K562 (cell line): ENCODE results near the gene PLXNA2. TPM values are rescaled to one million over a fixed set of nuclear protein-coding genes. Genes with fewer than 3 reads are reported as not detected.

ENCODE experiments used
- CBX2 ChIP-seq: fragments of 200-600 bp; sonication (generic); IDR thresholded peaks from one replicate; pipeline ENCODE4 v1.6.1; 2012; ENCODE audit warnings: mild to moderate bottlenecking, low read length, inconsistent platforms; ENCODE audit not compliant: insufficient read depth, poor library complexity, severe bottlenecking
- ESRRB ChIP-seq: fragments of 250-450 bp; sonication (Bioruptor Pico); IDR thresholded peaks from 2 replicates; pipeline ENCODE4 v1.5.0; 2020; ENCODE audit warnings: mild to moderate bottlenecking, moderate library complexity, borderline replicate concordance
- KHSRP ChIP-seq: fragments of 450-650 bp; IDR thresholded peaks from 2 replicates; pipeline ENCODE4 v1.6.1; 2017
- SAP30 ChIP-seq: fragments of 200-600 bp; sonication (generic); IDR thresholded peaks from 2 replicates; pipeline ENCODE4 v1.6.1; 2012; ENCODE audit warnings: borderline replicate concordance, low read depth, mild to moderate bottlenecking, moderate library complexity, low read length, control low read depth, inconsistent platforms; ENCODE audit not compliant: insufficient read depth, poor library complexity, severe bottlenecking
- WHSC1 ChIP-seq: IDR thresholded peaks from one replicate; pipeline ENCODE4 v1.6.1; 2012; ENCODE audit warnings: low read length, control low read depth, inconsistent platforms
- ZNF143 ChIP-seq: sonication (generic); formaldehyde crosslinking; IDR thresholded peaks from 2 replicates; pipeline ENCODE4 v1.9.0; 2022; ENCODE audit warnings: mild to moderate bottlenecking, missing genetic modification reagents
- polyA plus RNA-seq, 8 experiments: library from polyadenylated mRNA; depleted of rRNA in 4 of 8; stranded (reverse) in 5 of 8; unstranded in 3 of 8; fragments of >200 nt; fragmentation: Nextera tagmentation in 2 of 8; fragmentation: Illumina TruSeq in 1 of 8; extraction: Ambion mirVana in 2 of 8; extraction: Trizol in 1 of 8; gene quantifications; 2 replicates each; pipeline versions ENCODE4 v1.2.1 to v1.2.3, GENCODE V29; 2011 to 2014; ENCODE audit warnings: inconsistent platforms in 1 of 8, missing spikeins in 1 of 8
- total RNA-seq, 7 experiments: library from RNA; depleted of rRNA in 6 of 7; stranded (reverse); fragments of >200 nt in 6 of 7; fragmentation: Illumina TruSeq in 2 of 7; extraction: Trizol in 2 of 7; gene quantifications; 2 replicates each; pipeline versions ENCODE4 v1.2.1 to v1.2.3, GENCODE V29; 2011 to 2021; ENCODE audit warnings: low replicate concordance in 1 of 7
- TF ChIP-seq, protein P1 (sequence below): fragments of 450-650 bp; formaldehyde crosslinking; IDR thresholded peaks from 2 replicates; pipeline ENCODE4 v1.4.0; 2020; ENCODE audit warnings: mild to moderate bottlenecking, moderate library complexity
- TF ChIP-seq, protein P2 (sequence below), 2 experiments: fragments of 450-650 bp; conservative IDR thresholded peaks; 2 replicates each; pipeline ENCODE4 v1.6.1; 2017; ENCODE audit warnings: mild to moderate bottlenecking in 2 of 2, moderate library complexity in 2 of 2
- TF ChIP-seq, protein P3 (sequence below): sonication (generic); formaldehyde crosslinking; IDR thresholded peaks from 2 replicates; pipeline ENCODE4 v1.8.1; 2023; ENCODE audit warnings: missing genetic modification reagents, mild to moderate bottlenecking, borderline replicate concordance
- TF ChIP-seq, protein P4 (sequence below): fragments of 250-450 bp; sonication (Bioruptor Pico); IDR thresholded peaks from 2 replicates; pipeline ENCODE4 v1.5.0; 2021; ENCODE audit warnings: mild to moderate bottlenecking, borderline replicate concordance
- TF ChIP-seq, protein P5 (sequence below): fragments of 450-650 bp; formaldehyde crosslinking; IDR thresholded peaks from 2 replicates; pipeline ENCODE4 v1.4.0; 2020; ENCODE audit warnings: mild to moderate bottlenecking

Gene PLXNA2
- total and polyA plus RNA-seq, 9 of the 15 experiments (the other 6 are each of a cell fraction or from before 2014, with no cell fraction given), result 0.01 to 1.3 (median 0.32) TPM

DNA sequence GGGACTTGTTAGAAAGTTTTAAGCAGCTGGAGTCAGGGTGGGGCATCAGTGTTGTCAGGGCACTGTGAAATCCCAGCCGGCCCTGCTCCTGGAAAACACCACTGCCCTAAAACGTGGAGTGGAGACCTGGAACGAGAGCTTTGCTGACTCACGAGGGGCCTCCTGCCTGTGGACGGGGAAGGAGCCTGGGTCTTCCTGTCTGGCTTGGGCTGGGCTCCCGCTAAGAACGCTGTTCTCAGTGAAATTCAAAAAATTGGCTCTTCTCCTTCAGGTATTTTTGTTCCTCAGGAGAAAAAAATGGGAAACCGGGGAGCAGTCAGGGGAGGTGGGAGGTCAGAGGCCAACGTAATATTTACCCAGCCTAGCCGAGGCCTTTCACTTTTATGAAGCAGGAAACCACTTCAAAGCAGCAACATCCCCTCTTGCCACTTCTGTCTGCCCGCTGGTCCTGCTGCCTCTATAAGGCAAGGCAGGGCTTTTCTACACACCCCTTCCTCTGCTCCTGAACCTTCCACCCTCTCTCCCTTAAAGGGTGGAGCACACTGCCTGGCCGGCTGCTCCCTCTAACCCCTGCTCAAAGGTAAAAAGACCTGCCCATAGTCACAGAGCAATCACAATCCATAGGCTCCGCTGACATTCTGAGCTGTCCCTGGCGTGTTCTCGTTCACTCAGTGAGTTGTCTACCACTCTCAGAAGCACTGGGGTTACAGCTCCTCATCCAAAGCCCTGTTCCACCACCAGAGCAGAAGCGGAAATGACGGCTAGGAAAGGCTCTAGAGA is 8.0 kb downstream of the PLXNA2 start (continued):
- TF ChIP-seq WHSC1, result no peak
- TF ChIP-seq, protein P1, sequence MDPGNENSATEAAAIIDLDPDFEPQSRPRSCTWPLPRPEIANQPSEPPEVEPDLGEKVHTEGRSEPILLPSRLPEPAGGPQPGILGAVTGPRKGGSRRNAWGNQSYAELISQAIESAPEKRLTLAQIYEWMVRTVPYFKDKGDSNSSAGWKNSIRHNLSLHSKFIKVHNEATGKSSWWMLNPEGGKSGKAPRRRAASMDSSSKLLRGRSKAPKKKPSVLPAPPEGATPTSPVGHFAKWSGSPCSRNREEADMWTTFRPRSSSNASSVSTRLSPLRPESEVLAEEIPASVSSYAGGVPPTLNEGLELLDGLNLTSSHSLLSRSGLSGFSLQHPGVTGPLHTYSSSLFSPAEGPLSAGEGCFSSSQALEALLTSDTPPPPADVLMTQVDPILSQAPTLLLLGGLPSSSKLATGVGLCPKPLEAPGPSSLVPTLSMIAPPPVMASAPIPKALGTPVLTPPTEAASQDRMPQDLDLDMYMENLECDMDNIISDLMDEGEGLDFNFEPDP (CRISPR knock-in tag), result no peak
- TF ChIP-seq, protein P2, sequence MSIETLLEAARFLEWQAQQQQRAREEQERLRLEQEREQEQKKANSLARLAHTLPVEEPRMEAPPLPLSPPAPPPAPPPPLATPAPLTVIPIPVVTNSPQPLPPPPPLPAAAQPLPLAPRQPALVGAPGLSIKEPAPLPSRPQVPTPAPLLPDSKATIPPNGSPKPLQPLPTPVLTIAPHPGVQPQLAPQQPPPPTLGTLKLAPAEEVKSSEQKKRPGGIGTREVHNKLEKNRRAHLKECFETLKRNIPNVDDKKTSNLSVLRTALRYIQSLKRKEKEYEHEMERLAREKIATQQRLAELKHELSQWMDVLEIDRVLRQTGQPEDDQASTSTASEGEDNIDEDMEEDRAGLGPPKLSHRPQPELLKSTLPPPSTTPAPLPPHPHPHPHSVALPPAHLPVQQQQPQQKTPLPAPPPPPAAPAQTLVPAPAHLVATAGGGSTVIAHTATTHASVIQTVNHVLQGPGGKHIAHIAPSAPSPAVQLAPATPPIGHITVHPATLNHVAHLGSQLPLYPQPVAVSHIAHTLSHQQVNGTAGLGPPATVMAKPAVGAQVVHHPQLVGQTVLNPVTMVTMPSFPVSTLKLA (conservative IDR thresholded peaks at IDR 0.05), result no peak
- TF ChIP-seq KHSRP, result no peak
- TF ChIP-seq ZNF143 (CRISPR knock-in tag), result no peak
- TF ChIP-seq SAP30, result no peak
- TF ChIP-seq, protein P3, sequence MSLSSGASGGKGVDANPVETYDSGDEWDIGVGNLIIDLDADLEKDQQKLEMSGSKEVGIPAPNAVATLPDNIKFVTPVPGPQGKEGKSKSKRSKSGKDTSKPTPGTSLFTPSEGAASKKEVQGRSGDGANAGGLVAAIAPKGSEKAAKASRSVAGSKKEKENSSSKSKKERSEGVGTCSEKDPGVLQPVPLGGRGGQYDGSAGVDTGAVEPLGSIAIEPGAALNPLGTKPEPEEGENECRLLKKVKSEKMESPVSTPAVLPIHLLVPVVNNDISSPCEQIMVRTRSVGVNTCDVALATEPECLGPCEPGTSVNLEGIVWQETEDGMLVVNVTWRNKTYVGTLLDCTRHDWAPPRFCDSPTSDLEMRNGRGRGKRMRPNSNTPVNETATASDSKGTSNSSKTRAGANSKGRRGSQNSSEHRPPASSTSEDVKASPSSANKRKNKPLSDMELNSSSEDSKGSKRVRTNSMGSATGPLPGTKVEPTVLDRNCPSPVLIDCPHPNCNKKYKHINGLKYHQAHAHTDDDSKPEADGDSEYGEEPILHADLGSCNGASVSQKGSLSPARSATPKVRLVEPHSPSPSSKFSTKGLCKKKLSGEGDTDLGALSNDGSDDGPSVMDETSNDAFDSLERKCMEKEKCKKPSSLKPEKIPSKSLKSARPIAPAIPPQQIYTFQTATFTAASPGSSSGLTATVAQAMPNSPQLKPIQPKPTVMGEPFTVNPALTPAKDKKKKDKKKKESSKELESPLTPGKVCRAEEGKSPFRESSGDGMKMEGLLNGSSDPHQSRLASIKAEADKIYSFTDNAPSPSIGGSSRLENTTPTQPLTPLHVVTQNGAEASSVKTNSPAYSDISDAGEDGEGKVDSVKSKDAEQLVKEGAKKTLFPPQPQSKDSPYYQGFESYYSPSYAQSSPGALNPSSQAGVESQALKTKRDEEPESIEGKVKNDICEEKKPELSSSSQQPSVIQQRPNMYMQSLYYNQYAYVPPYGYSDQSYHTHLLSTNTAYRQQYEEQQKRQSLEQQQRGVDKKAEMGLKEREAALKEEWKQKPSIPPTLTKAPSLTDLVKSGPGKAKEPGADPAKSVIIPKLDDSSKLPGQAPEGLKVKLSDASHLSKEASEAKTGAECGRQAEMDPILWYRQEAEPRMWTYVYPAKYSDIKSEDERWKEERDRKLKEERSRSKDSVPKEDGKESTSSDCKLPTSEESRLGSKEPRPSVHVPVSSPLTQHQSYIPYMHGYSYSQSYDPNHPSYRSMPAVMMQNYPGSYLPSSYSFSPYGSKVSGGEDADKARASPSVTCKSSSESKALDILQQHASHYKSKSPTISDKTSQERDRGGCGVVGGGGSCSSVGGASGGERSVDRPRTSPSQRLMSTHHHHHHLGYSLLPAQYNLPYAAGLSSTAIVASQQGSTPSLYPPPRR, result no peak
- no peak for TF ChIP-seq CBX2
- TF ChIP-seq, protein P4, sequence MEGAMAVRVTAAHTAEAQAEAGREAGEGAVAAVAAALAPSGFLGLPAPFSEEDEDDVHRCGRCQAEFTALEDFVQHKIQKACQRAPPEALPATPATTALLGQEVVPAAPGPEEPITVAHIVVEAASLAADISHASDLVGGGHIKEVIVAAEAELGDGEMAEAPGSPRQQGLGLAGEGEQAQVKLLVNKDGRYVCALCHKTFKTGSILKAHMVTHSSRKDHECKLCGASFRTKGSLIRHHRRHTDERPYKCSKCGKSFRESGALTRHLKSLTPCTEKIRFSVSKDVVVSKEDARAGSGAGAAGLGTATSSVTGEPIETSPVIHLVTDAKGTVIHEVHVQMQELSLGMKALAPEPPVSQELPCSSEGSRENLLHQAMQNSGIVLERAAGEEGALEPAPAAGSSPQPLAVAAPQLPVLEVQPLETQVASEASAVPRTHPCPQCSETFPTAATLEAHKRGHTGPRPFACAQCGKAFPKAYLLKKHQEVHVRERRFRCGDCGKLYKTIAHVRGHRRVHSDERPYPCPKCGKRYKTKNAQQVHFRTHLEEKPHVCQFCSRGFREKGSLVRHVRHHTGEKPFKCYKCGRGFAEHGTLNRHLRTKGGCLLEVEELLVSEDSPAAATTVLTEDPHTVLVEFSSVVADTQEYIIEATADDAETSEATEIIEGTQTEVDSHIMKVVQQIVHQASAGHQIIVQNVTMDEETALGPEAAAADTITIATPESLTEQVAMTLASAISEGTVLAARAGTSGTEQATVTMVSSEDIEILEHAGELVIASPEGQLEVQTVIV (CRISPR knock-in tag), result no peak
- TF ChIP-seq, protein P5, sequence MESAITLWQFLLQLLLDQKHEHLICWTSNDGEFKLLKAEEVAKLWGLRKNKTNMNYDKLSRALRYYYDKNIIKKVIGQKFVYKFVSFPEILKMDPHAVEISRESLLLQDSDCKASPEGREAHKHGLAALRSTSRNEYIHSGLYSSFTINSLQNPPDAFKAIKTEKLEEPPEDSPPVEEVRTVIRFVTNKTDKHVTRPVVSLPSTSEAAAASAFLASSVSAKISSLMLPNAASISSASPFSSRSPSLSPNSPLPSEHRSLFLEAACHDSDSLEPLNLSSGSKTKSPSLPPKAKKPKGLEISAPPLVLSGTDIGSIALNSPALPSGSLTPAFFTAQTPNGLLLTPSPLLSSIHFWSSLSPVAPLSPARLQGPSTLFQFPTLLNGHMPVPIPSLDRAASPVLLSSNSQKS, result no peak
- no peak for TF ChIP-seq ESRRB (CRISPR knock-in tag)
